HCT116 (cell line): ENCODE results near the gene CLN6. TPM values are rescaled to one million over a fixed set of nuclear protein-coding genes. Genes with fewer than 3 reads are reported as not detected.

Experiments used
- ATAC-seq: fragments of 200-7000 bp; cut with Tn5 transposase; 2 replicates; pipeline ENCODE4 v1.9.1; 2020; ENCODE audit warnings: mild to moderate bottlenecking, moderate library complexity
- BruUV-seq: library from RNA; stranded (reverse); fragments of 400-500 nt; replicated peaks from 2 replicates; lab custom pipeline; 2021; lab: Mats Ljungman, UMichigan
- CTCF ChIA-PET: fragments of 300-600 bp; sonication (Branson Sonifier 250); formaldehyde crosslinking; loops from one replicate; lab custom pipeline; 2021; ENCODE audit warnings: antibody characterized with exemption; lab: Charles Lee
- POLR2A ChIA-PET: fragments of 300-600, 350-600 bp; sonication (Branson Sonifier 250); formaldehyde crosslinking; loops from one replicate; lab custom pipeline; 2021; ENCODE audit warnings: antibody characterized with exemption; lab: Charles Lee
- RAD21 ChIA-PET, 2 experiments: fragments of 300-600 bp; sonication (Branson Sonifier 250); formaldehyde crosslinking; loops; one replicate each; lab custom pipeline; 2023; ENCODE audit warnings: low total read pairs in 2 of 2; ENCODE audit not compliant: uncharacterized antibody in 2 of 2, unreplicated experiment in 2 of 2, low non-redundant PET in 1 of 2; lab: Charles Lee
- DNase-seq: peaks from one replicate; pipeline ENCODE4 v3.0.0-alpha.2; 2010; ENCODE audit warnings: low read depth, low spot score
- H2AFZ ChIP-seq: fragments of 200-600 bp; shearing (Covaris generic), sonication (generic); 2 replicates; pipeline ENCODE4 v1.6.1; 2017; ENCODE audit warnings: low read depth, mixed run types, mixed read lengths, antibody characterized with exemption, low read length; ENCODE audit not compliant: poor library complexity, severe bottlenecking
- H3K27ac ChIP-seq: 2 replicates; pipeline ENCODE4 v1.5.1; 2012; ENCODE audit warnings: low read depth, low read length
- H3K27me3 ChIP-seq: fragments of 200-600 bp; sonication (generic); 2 replicates; pipeline ENCODE4 v1.6.1; 2016; ENCODE audit warnings: mixed run types, low read length, mixed read lengths; ENCODE audit not compliant: insufficient read depth
- H3K36me3 ChIP-seq, 2 experiments: fragments of 200-500 bp in 1 of 2; fragments of 200-600 bp in 1 of 2; sonication (Bioruptor generic) in 1 of 2; sonication (generic) in 1 of 2; 2 replicates each; pipeline versions ENCODE4 v1.5.1 to v1.6.1; 2014 to 2016; ENCODE audit warnings: low read length in 2 of 2, inconsistent platforms in 1 of 2, mixed read lengths in 1 of 2, mixed run types in 1 of 2; ENCODE audit not compliant: insufficient read depth in 2 of 2, control insufficient read depth in 1 of 2
- H3K4me1 ChIP-seq, 2 experiments: fragments of 200-600 bp in 1 of 2; sonication (generic) in 1 of 2; 2 replicates each; pipeline versions ENCODE4 v1.5.1 to v1.6.1; 2012 to 2017; ENCODE audit warnings: low read length in 2 of 2, inconsistent platforms in 1 of 2, mild to moderate bottlenecking in 1 of 2, mixed read lengths in 1 of 2, mixed run types in 1 of 2, moderate library complexity in 1 of 2; ENCODE audit not compliant: insufficient read depth in 2 of 2, control insufficient read depth in 1 of 2
- H3K4me2 ChIP-seq: fragments of 200-600 bp; sonication (generic); 2 replicates; pipeline ENCODE4 v1.6.1; 2017; ENCODE audit warnings: mixed run types, low read length, mixed read lengths
- H3K4me3 ChIP-seq, 2 experiments: fragments of 200-600 bp in 1 of 2; sonication (generic) in 1 of 2; replicated peaks in 1 of 2; 2 replicates each; pipeline ENCODE4 v1.5.1; 2011 to 2016; ENCODE audit warnings: low read length in 2 of 2, control low read depth in 1 of 2, low read depth in 1 of 2, mild to moderate bottlenecking in 1 of 2, mixed read lengths in 1 of 2, mixed run types in 1 of 2
- H3K79me2 ChIP-seq: fragments of 200-600 bp; sonication (generic); 2 replicates; pipeline ENCODE4 v1.6.1; 2017; ENCODE audit warnings: mild to moderate bottlenecking, mixed run types, low read length, moderate library complexity, mixed read lengths; ENCODE audit not compliant: insufficient read depth
- H3K9ac ChIP-seq: fragments of 200-600 bp; sonication (generic); 2 replicates; pipeline ENCODE4 v1.6.1; 2016; ENCODE audit warnings: low read length, mixed read lengths
- H3K9me2 ChIP-seq: fragments of 200-600 bp; sonication (generic), shearing (Covaris generic); 2 replicates; pipeline ENCODE4 v1.6.1; 2017; ENCODE audit warnings: mixed run types, mild to moderate bottlenecking, moderate library complexity; ENCODE audit not compliant: insufficient read depth
- H3K9me3 ChIP-seq, 2 experiments: fragments of 200-500 bp in 1 of 2; fragments of 200-600 bp in 1 of 2; sonication (Bioruptor generic) in 1 of 2; sonication (generic) in 1 of 2; 2 replicates each; pipeline ENCODE4 v1.6.1; 2014 to 2017; ENCODE audit warnings: low read length in 2 of 2, mixed read lengths in 2 of 2, inconsistent platforms in 1 of 2, low read depth in 1 of 2, mild to moderate bottlenecking in 1 of 2, mixed run types in 1 of 2, moderate library complexity in 1 of 2; ENCODE audit not compliant: control insufficient read depth in 1 of 2, insufficient read depth in 1 of 2
- H4K20me1 ChIP-seq: fragments of 200-600 bp; sonication (generic), shearing (Covaris generic); 2 replicates; pipeline ENCODE4 v1.6.1; 2017; ENCODE audit warnings: mixed run types, mild to moderate bottlenecking, moderate library complexity; ENCODE audit not compliant: insufficient read depth
- ATF3 ChIP-seq: IDR thresholded peaks from 2 replicates; pipeline ENCODE4 v1.6.1; 2012
- CEBPB ChIP-seq: IDR thresholded peaks from 2 replicates; pipeline ENCODE4 v1.6.1; 2012; ENCODE audit warnings: low read depth
- CTCF ChIP-seq, 3 experiments: fragments of 200-600 bp in 1 of 3; sonication (generic) in 1 of 3; IDR thresholded peaks in 2 of 3; conservative IDR thresholded peaks in 1 of 3; 2 replicates each; pipeline ENCODE4 v1.5.1; 2012 to 2017; ENCODE audit warnings: low read depth in 2 of 3, low read length in 2 of 3, antibody characterized with exemption in 1 of 3, borderline replicate concordance in 1 of 3, control low read depth in 1 of 3, mild to moderate bottlenecking in 1 of 3, mixed read lengths in 1 of 3, mixed run types in 1 of 3, moderate library complexity in 1 of 3; ENCODE audit not compliant: insufficient read depth in 1 of 3
- EGR1 ChIP-seq: IDR thresholded peaks from 2 replicates; pipeline ENCODE4 v1.6.1; 2012; ENCODE audit warnings: low read depth
- ELF1 ChIP-seq: IDR thresholded peaks from 2 replicates; pipeline ENCODE4 v1.6.1; 2012; ENCODE audit warnings: low read depth, borderline replicate concordance
- FOSL1 ChIP-seq: IDR thresholded peaks from 2 replicates; pipeline ENCODE4 v1.6.1; 2012; ENCODE audit warnings: low read depth
- JUND ChIP-seq: IDR thresholded peaks from 2 replicates; pipeline ENCODE4 v1.6.1; 2012
- POLR2AphosphoS5 ChIP-seq: IDR thresholded peaks from 2 replicates; pipeline ENCODE4 v1.6.1; 2011; ENCODE audit warnings: mild to moderate bottlenecking, low read depth, low read length, moderate library complexity
- RAD21 ChIP-seq: IDR thresholded peaks from 2 replicates; pipeline ENCODE4 v1.6.1; 2012; ENCODE audit warnings: low read depth, mild to moderate bottlenecking
- REST ChIP-seq: IDR thresholded peaks from 2 replicates; pipeline ENCODE4 v1.6.1; 2012; ENCODE audit warnings: low read depth
- SIN3A ChIP-seq: IDR thresholded peaks from 2 replicates; pipeline ENCODE4 v1.6.1; 2012; ENCODE audit warnings: low read depth
- SRF ChIP-seq: IDR thresholded peaks from 2 replicates; pipeline ENCODE4 v1.6.1; 2012; ENCODE audit warnings: low read depth
- TCF7L2 ChIP-seq: IDR thresholded peaks from 2 replicates; pipeline ENCODE4 v1.7.0; 2011; ENCODE audit warnings: borderline replicate concordance, inconsistent platforms; ENCODE audit not compliant: insufficient read depth, insufficient read length; ENCODE audit errors: extremely low read depth
- ZFX ChIP-seq: fragments of 450-650 bp; IDR thresholded peaks from 2 replicates; pipeline ENCODE4 v1.6.1; 2017
- ZNF274 ChIP-seq: fragments of 200-500 bp; sonication (Bioruptor generic); IDR thresholded peaks from 2 replicates; pipeline ENCODE4 v1.6.1; 2014; ENCODE audit warnings: mild to moderate bottlenecking, low read depth, low read length, inconsistent platforms
- intact Hi-C: fragments of 100-400 bp; cut with micrococcal nuclease; formaldehyde crosslinking; loops from 2 replicates; pipeline ENCODE4 v1.10.0; 2022
- total RNA-seq: library from RNA; stranded (reverse); gene quantifications from one replicate; pipeline ENCODE4 v1.2.1, GENCODE V29; 2021; ENCODE audit not compliant: unreplicated experiment

CLN6 gene
- total RNA-seq, 1 experiment from 2014 or later: 44.1 TPM

- CTCF ChIA-PET: no interaction called here
Measured at GRCh38 chr15:68218847-68219798, 10.4 kb downstream of the CLN6 start.

More at GRCh38 chr15:68218847-68219798, 10.4 kb downstream of the CLN6 start:
- Histone ChIP-seq H3K9ac (no peak overlapping the region), H3K9me2 (no peaks in the 10 kb centered on the region), H3K36me3 (peaks cover 0 to 19% of the 10 kb centered on the region in 2 experiments; a peak in 2 of 4 replicates), H3K4me1 (no peaks in the 10 kb centered on the region), H4K20me1 (peaks cover 10% of the 10 kb centered on the region; the same call in 1 of the 2 replicates), H3K4me3 (no peak overlapping the region), H3K79me2 (peaks cover 79% of the 10 kb centered on the region), H3K9me3 (no peaks in the 10 kb centered on the region), H2AFZ (no peak overlapping the region), H3K4me2 (no peak overlapping the region), H3K27me3 (no peaks in the 10 kb centered on the region), H3K27ac (no peak overlapping the region)
- intact Hi-C loops: no loop called here
- POLR2A ChIA-PET: no interaction called here
- DNase-seq: no peak
- peak; percentile 34; the same call in 1 of the 2 replicates for ATAC-seq
- RAD21 ChIA-PET: no interaction called here
- no peak for TF ChIP-seq SRF
- TF ChIP-seq POLR2AphosphoS5: no peak
- no peak for TF ChIP-seq EGR1
- no peak for TF ChIP-seq ZFX
- TF ChIP-seq SIN3A: no peak
- no peak for TF ChIP-seq REST
- TF ChIP-seq ZNF274: no peak
- no peak for TF ChIP-seq JUND
- no peak for TF ChIP-seq ATF3
- no peak for TF ChIP-seq ELF1
- no peak for TF ChIP-seq FOSL1
- no peak for TF ChIP-seq TCF7L2
- TF ChIP-seq CTCF (IDR thresholded peaks at IDR 0.05 in 2 of 3, conservative IDR thresholded peaks at IDR 0.05 in 1 of 3; ENCODE audit: borderline replicate concordance in 1 of 3, insufficient read depth in 1 of 3, low read depth in 2 of 3, low read length in 2 of 3): no peak
- no peak for TF ChIP-seq RAD21
- no peak for TF ChIP-seq CEBPB
- no TSS peak for BruUV-seq
